Measurements from ENCODE around the gene CEMIP2. TPM values are rescaled to one million over a fixed set of nuclear protein-coding genes. Genes with fewer than 3 reads are reported as not detected.

CEMIP2 gene
- total and polyA plus RNA-seq, 10 of the 15 experiments (the other 5 are each of a cell fraction or from before 2014, with no cell fraction given) = 0.50 to 19.2 (median 1.2) TPM

DNA sequence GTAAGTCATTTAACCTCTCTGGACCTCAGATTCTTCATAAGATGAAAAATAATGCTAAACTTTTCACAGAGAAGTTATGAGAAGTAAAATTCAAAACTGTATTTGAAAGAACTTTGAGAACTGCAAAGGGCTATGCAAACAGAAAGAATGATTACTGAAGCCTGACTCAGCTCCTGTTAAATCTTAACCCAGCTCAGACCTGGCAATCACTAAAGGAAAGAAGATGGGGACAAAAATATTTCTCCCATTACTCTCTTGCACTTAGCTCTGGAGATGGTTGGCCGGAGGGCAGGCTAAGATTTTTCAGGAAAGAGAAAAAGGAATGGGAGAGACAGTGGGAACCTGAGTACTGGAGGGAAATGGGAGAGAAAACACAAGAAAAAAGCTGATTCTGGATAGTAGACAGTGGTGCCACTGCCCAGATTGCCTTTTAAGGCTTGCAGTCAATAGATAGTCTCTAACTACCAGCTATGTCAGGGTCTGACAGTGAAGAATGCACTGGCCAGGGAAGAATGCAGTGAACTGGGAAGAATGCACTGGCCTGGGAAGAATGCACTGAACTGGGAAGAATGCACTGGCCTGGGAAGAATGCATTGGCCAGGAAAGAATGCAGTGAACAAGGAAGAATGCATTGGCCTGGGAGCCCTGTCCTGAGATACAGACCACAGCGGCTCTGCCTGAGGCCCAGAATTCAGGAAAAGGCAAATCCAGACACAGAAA, 25.2 kb upstream of the CEMIP2 start (continued):
- TF ChIP-seq KDM1A (IDR thresholded peaks at IDR 0.05; ENCODE audit: borderline replicate concordance) (no peak), EP300 (IDR thresholded peaks at IDR 0.05; ENCODE audit: borderline replicate concordance in 1 of 2, control insufficient read depth in 1 of 2, low read depth in 2 of 2, low read length in 2 of 2) (no peak), STAT3 (IDR thresholded peaks at IDR 0.05; ENCODE audit: low read depth, low read length) (no peak)

DNA sequence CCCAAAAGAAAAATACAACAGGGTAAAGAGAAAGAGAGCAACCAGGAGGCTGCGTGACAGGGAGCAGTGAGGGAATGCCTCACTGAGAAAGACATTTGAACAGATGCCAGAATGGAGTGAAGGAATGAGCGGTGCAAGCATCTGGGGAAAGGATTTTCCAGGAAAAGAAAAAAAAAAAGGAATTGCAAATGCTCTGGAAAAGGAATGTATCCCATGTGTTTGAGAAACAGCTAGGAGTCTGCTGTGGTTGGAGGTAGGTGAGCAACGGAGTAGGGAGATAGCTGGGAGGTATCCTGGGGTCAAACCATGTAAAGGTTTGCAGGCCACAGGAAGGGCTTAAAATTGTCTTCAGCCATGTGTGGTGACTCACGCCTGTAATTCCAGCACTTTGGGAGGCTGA, 23.6 kb upstream of the CEMIP2 start:
- POLR2A ChIA-PET = interaction anchor here (0.6 kb wide), 1 partner anchor 684 kb away, joined by 4 read pairs; no protein-coding TSS in a partner anchor

More for the DNA sequence above, 23.6 kb upstream of the CEMIP2 start:
- H3K9me3 ChIP-seq (replicated peaks; ENCODE audit: control insufficient read depth, insufficient read depth, low read length) = no peaks in the 10 kb centered on the region
- no peak overlapping the region for H3K9ac ChIP-seq (ENCODE audit: control insufficient read depth, insufficient read depth, low read length)
- no peak overlapping the region for H3K27ac ChIP-seq (ENCODE audit: control insufficient read depth, insufficient read depth)
- H4K20me1 ChIP-seq (ENCODE audit: control insufficient read depth, insufficient read depth) = no peaks in the 10 kb centered on the region
- CTCF ChIA-PET = interaction anchor here (0.6 to 1.4 kb wide), 3 partner anchors 15 to 69 kb away, joined by 3 to 4 read pairs (median 3); no protein-coding TSS in a partner anchor
- H3K4me1 ChIP-seq (ENCODE audit: control insufficient read depth, insufficient read depth, low read length) = peaks cover 28% of the 10 kb centered on the region
- no peak for DNase-seq (ENCODE audit: low read depth, low spot score)
- intact Hi-C loops (cut with micrococcal nuclease; ENCODE audit: unreplicated experiment) (no loop called here), in situ Hi-C loops (cut with MboI) (no loop called here)
- no peak overlapping the region for H3K4me2 ChIP-seq (ENCODE audit: control insufficient read depth, insufficient read depth)
- H2AFZ ChIP-seq (ENCODE audit: control insufficient read depth, low read depth, low read length) = no peak overlapping the region
- WGBS (ENCODE audit: insufficient coverage, insufficient replicate concordance, low lambda C conversion rate, missing lambda C conversion rate) = 75% methylated on average over 4 of the region's 4 CpGs
- no TSS peak for BruUV-seq (replicated peaks)
- SMC1A ChIA-PET (ENCODE audit: uncharacterized antibody, unreplicated experiment) = interaction anchor here (1.2 to 7.6 kb wide), 3 partner anchors 10 to 12 kb away, joined by 5 to 61 read pairs (median 6); no protein-coding TSS in a partner anchor
- no peaks in the 10 kb centered on the region for H3K79me2 ChIP-seq (ENCODE audit: control insufficient read depth, insufficient read depth, low read length)
- no peaks in the 10 kb centered on the region for H3K36me3 ChIP-seq (ENCODE audit: control insufficient read depth in 2 of 2, insufficient read depth in 2 of 2, low read length in 1 of 2)
- FAIRE-seq = no peak
- RAD21 ChIA-PET (ENCODE audit: unreplicated experiment) = no interaction called here
- no peaks in the 10 kb centered on the region for H3K27me3 ChIP-seq (replicated peaks in 1 of 2; ENCODE audit: control insufficient read depth in 2 of 2, insufficient read depth in 2 of 2, low read length in 1 of 2)
- TF ChIP-seq SREBF2 (IDR thresholded peaks at IDR 0.05; ENCODE audit: low read length) (no peak), CUX1 (IDR thresholded peaks at IDR 0.05; ENCODE audit: insufficient replicate concordance, low read depth, low read length) (no peak)
- H3K4me3 ChIP-seq = no peak overlapping the region
- ATAC-seq = no peak

Measured in GM12878 (cell line).